Neural progenitor cell (in vitro differentiated cells): ENCODE measurements around the gene GEMIN8.

ENCODE experiments used
- CTCF ChIP-seq: fragments of 200-600 bp; sonication (generic); IDR thresholded peaks from 2 replicates; pipeline ENCODE4 v1.5.1; 2017; ENCODE audit warnings: antibody characterized with exemption, mild to moderate bottlenecking
- EZH2 ChIP-seq: fragments of 200-600 bp; sonication (generic); IDR thresholded peaks from 2 replicates; pipeline ENCODE4 v1.6.1; 2017; ENCODE audit warnings: antibody characterized with exemption, mild to moderate bottlenecking, moderate library complexity
- EZH2phosphoT487 ChIP-seq: fragments of 200-600 bp; sonication (generic); IDR thresholded peaks from 2 replicates; pipeline ENCODE4 v1.6.1; 2017; ENCODE audit warnings: antibody characterized with exemption

- TF ChIP-seq EZH2 (no peak), CTCF (no peak), EZH2phosphoT487 (no peak)
Observed at GRCh38 chrX:14029039-14029424, 660 bp downstream of the GEMIN8 start.
